Nephron progenitor cell (in vitro differentiated cells): ENCODE measurements around the gene BBIP1.

Experiments used
- DNase-seq: peaks from one replicate; pipeline ENCODE4 v3.0.0; 2021
- H3K27ac Mint-ChIP-seq: 2 replicates; pipeline ENCODE4 v1.8.0; 2021; ENCODE audit warnings: mild to moderate bottlenecking, moderate library complexity, mixed read lengths
- H3K27me3 Mint-ChIP-seq: 2 replicates; pipeline ENCODE4 v1.8.0; 2021; ENCODE audit warnings: mild to moderate bottlenecking, low read depth, mixed read lengths; ENCODE audit not compliant: poor library complexity
- H3K36me3 Mint-ChIP-seq: 2 replicates; pipeline ENCODE4 v1.8.0; 2021; ENCODE audit warnings: low read depth, mixed read lengths
- H3K4me1 Mint-ChIP-seq: 2 replicates; pipeline ENCODE4 v1.8.0; 2021; ENCODE audit warnings: mixed read lengths
- H3K4me3 Mint-ChIP-seq: 2 replicates; pipeline ENCODE4 v1.8.0; 2021; ENCODE audit warnings: mild to moderate bottlenecking, moderate library complexity, mixed read lengths
- H3K9me3 Mint-ChIP-seq: 2 replicates; pipeline ENCODE4 v1.8.0; 2021; ENCODE audit warnings: mild to moderate bottlenecking, moderate library complexity, mixed read lengths
- TF ChIP-seq, protein P1 (sequence below): fragments of 200-600 bp; sonication (generic); IDR thresholded peaks from 2 replicates; pipeline ENCODE4 v1.5.0; 2021; ENCODE audit warnings: antibody characterized with exemption

Gene BBIP1

DNA sequence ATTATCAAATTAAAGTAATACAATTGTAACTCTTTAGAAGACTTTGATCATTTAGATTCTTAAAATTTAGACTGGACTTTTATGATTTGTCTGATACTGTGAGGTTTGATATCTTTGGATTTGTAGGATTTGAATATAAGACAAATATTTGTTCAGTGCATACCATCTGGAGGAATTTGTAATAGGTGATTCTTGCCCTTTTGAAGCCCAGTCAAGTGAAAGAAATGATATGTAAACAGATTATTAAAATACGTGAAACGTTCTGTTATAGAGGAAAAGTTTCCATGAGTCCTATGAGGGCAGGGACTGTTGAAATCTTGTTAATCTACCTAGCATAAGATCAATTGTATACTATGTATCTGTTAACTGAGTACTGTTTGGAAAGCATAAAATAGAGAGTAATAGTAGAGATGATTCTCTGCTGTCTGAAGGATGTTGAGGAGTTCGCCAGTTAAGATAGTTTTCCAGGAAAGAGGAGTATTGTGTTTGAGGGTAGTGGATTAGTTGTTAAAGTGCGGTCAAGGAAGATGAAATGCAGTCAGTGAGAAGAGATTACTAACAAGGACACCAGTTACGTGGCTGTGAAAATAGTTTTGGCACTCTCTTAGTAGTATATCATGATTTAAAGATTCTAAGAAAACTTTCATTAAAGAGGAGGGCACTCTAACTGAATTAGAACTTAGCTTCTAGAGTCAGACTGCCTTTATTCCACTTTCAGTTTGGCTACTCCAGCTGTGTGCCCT, 32.9 kb downstream of the BBIP1 start:
- TF ChIP-seq, protein P1, sequence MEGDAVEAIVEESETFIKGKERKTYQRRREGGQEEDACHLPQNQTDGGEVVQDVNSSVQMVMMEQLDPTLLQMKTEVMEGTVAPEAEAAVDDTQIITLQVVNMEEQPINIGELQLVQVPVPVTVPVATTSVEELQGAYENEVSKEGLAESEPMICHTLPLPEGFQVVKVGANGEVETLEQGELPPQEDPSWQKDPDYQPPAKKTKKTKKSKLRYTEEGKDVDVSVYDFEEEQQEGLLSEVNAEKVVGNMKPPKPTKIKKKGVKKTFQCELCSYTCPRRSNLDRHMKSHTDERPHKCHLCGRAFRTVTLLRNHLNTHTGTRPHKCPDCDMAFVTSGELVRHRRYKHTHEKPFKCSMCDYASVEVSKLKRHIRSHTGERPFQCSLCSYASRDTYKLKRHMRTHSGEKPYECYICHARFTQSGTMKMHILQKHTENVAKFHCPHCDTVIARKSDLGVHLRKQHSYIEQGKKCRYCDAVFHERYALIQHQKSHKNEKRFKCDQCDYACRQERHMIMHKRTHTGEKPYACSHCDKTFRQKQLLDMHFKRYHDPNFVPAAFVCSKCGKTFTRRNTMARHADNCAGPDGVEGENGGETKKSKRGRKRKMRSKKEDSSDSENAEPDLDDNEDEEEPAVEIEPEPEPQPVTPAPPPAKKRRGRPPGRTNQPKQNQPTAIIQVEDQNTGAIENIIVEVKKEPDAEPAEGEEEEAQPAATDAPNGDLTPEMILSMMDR = no peak
- no peak for DNase-seq
- no peaks in the 10 kb centered on the region for H3K9me3 Mint-ChIP-seq
- peaks cover 68% of the 10 kb centered on the region for H3K36me3 Mint-ChIP-seq
- H3K4me3 Mint-ChIP-seq = no peak overlapping the region
- peaks cover 4% of the 10 kb centered on the region for H3K27me3 Mint-ChIP-seq
- H3K4me1 Mint-ChIP-seq = no peaks in the 10 kb centered on the region
- H3K27ac Mint-ChIP-seq = no peak overlapping the region

DNA sequence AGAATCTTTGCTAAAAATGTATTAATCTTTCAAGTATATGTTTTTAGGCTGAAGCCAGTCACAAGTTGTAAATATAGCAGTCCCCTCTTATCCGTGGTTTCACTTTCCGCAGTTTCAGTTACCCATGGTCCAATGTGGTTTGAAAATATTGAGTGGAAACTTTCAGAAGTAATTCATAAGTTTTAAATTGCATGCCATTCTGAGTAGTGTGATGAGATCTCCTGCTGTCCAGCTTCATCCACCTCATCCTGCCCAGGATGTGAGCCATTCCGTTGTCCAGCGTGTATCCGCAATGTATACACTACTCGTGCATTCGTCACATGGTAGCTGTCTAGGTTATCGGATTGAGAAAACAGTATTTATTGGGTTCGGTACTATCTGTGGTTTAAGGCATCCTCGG, 35.1 kb downstream of the BBIP1 start:
- H3K9me3 Mint-ChIP-seq = no peaks in the 10 kb centered on the region
- no peak for DNase-seq
- H3K27me3 Mint-ChIP-seq = peaks cover 4% of the 10 kb centered on the region
- H3K4me3 Mint-ChIP-seq = no peak overlapping the region
- TF ChIP-seq, protein P1 = no peak
- H3K36me3 Mint-ChIP-seq = peaks cover 66% of the 10 kb centered on the region
- H3K27ac Mint-ChIP-seq = no peak overlapping the region
- H3K4me1 Mint-ChIP-seq = no peaks in the 10 kb centered on the region

DNA sequence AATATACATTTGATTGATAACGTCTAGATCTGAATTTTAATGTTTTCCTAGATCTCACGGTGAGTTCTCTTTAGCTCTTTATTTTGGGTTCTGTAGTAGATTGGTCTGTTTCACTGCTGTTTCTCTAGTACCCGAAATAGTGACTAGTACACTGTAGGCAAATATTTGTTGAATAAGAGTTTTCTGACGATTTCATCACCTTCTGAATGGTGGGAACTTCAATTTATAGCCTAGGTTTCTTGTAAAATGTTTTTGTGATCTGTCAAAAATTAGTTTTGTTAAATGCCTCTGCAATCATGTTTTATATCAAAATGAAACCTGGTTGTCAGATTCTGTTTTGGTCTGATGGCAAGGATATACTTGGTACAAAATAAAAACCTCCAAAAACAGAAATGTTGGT, 37.1 kb downstream of the BBIP1 start:
- Mint-ChIP-seq H3K4me3 (no peak overlapping the region), H3K9me3 (no peaks in the 10 kb centered on the region), H3K36me3 (peaks cover 68% of the 10 kb centered on the region), H3K4me1 (no peaks in the 10 kb centered on the region), H3K27ac (no peak overlapping the region), H3K27me3 (peaks cover 4% of the 10 kb centered on the region)
- TF ChIP-seq, protein P1 = no peak
- no peak for DNase-seq

DNA sequence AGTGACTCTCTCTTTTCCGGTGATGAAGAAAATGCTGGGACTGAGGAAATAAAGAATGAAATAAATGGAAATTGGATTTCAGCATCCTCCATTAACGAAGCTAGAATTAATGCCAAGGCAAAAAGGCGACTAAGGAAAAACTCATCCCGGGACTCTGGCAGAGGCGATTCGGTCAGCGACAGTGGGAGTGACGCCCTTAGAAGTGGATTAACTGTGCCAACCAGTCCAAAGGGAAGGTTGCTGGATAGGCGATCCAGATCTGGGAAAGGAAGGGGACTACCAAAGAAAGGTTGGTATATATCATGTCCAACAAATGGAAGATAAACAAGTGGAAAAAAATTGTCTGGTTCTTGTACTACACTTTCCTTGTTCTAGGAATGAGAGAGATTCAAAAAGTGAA, 37.7 kb downstream of the BBIP1 start:
- H3K4me3 Mint-ChIP-seq = no peak overlapping the region
- H3K4me1 Mint-ChIP-seq = no peaks in the 10 kb centered on the region
- TF ChIP-seq, protein P1 = no peak
- H3K27ac Mint-ChIP-seq = no peak overlapping the region
- H3K27me3 Mint-ChIP-seq = peaks cover 4% of the 10 kb centered on the region
- no peaks in the 10 kb centered on the region for H3K9me3 Mint-ChIP-seq
- no peak for DNase-seq
- H3K36me3 Mint-ChIP-seq = peaks cover 68% of the 10 kb centered on the region

DNA sequence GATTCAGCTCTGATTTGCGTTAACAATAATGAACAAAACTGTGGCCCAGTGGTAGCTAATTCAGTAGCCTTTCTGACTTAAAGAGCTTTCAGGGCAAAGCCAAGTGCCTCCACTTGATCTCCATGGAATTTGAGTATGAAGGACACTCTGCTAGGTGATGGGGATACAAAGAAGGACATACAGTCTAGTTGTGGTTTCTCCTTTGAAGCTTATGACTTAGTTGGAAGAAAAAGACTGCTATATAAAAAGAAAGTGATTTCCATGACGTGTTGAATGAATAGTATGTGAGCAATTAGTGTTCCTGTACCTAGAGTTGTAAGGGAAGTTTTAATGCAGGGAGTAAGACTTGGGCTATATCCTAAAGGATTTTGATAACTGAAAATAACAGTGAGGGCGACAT, 39.0 kb downstream of the BBIP1 start:
- TF ChIP-seq, protein P1 = no peak
- H3K4me3 Mint-ChIP-seq = no peak overlapping the region
- H3K4me1 Mint-ChIP-seq = no peaks in the 10 kb centered on the region
- H3K36me3 Mint-ChIP-seq = peaks cover 69% of the 10 kb centered on the region
- H3K27me3 Mint-ChIP-seq = peaks cover 4% of the 10 kb centered on the region
- no peaks in the 10 kb centered on the region for H3K9me3 Mint-ChIP-seq
- H3K27ac Mint-ChIP-seq = no peak overlapping the region
- no peak for DNase-seq

DNA sequence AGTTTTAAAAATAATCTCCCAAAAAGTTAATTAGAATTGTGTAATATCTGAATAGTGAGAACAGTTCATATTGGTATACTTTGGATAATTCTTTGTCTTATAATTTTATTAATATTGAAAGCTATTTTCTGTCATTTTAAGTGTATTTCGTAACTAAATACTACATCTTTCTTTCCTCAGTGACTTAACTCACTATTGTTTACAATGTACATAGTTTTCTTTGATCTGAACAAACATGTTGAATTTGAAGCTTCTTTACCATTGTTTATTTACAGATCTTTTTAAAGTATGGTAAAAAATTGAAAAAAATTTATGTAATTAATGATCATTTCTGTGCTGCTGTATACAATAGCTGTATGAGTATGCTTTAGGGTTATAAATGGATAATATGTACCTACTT, 42.2 kb downstream of the BBIP1 start:
- Mint-ChIP-seq H3K36me3 (peaks cover 47% of the 10 kb centered on the region), H3K4me1 (peaks cover 17% of the 10 kb centered on the region), H3K27me3 (no peaks in the 10 kb centered on the region), H3K9me3 (no peaks in the 10 kb centered on the region), H3K4me3 (no peak overlapping the region), H3K27ac (no peak overlapping the region)
- no peak for DNase-seq
- TF ChIP-seq, protein P1 = no peak
